KOPT-K1 (cell line): ENCODE data around the gene GIMAP1.

Source experiments
- H3K27ac ChIP-seq: fragments of 200-600 bp; sonication (generic); 2 replicates; pipeline ENCODE4 v1.5.1; 2016; ENCODE audit warnings: antibody characterized with exemption, mild to moderate bottlenecking, low read depth, low read length; ENCODE audit not compliant: poor library complexity, severe bottlenecking
- H3K36me3 ChIP-seq: fragments of 200-600 bp; sonication (generic); 2 replicates; pipeline ENCODE4 v1.5.1; 2017; ENCODE audit warnings: antibody characterized with exemption, mild to moderate bottlenecking, low read length, moderate library complexity; ENCODE audit not compliant: insufficient read depth
- H3K9me3 ChIP-seq: fragments of 200-600 bp; sonication (generic); 2 replicates; pipeline ENCODE4 v1.5.1; 2017; ENCODE audit warnings: antibody characterized with exemption, low read length, mild to moderate bottlenecking; ENCODE audit not compliant: insufficient read depth, poor library complexity, severe bottlenecking

Gene GIMAP1

DNA sequence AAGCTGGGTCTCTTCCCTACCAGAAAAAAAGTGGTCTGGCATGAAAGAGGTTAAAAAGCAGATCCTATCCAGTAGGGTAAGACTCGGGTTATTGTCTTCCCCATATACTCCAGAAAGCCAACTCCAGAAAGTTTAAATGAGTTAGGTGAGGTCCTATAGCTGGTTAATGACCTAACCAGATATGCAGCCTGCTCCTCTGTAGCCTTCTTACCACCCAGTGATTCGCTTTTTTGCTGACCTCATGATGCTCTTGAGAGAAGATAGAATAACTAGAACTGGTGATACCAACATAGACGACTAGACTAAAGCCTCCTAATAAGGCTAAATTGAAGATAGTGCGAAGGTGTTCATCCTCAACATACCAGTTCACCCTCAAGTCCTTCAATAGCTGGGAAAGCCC is 675 bp upstream of the GIMAP1 start:
- Histone ChIP-seq H3K9me3 (peaks cover 27% of the 10 kb centered on the region), H3K27ac (peak overlapping the region; percentile 99), H3K36me3 (peaks cover 43% of the 10 kb centered on the region)

DNA sequence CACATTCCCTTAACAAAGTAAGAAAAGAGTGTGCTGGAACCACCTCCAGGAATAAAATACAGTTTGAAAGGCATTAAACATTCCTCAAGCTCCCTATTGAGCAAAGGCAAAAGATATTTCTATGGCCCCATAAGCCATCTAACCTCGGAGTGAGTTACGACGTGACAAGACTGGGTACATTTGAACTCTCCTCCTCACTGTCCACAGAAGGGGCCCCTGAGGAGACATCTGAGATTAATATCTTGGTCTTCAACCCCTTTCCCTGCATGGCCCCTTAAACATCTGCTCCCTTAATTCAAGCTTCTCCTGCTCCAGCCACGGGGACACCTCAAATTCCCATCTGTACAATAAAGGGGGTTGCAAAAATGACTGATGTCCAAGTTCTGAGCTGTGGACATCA is 526 bp downstream of the GIMAP1 start:
- peak overlapping the region; percentile 99 for H3K27ac ChIP-seq
- peaks cover 26% of the 10 kb centered on the region for H3K9me3 ChIP-seq
- peaks cover 55% of the 10 kb centered on the region for H3K36me3 ChIP-seq

DNA sequence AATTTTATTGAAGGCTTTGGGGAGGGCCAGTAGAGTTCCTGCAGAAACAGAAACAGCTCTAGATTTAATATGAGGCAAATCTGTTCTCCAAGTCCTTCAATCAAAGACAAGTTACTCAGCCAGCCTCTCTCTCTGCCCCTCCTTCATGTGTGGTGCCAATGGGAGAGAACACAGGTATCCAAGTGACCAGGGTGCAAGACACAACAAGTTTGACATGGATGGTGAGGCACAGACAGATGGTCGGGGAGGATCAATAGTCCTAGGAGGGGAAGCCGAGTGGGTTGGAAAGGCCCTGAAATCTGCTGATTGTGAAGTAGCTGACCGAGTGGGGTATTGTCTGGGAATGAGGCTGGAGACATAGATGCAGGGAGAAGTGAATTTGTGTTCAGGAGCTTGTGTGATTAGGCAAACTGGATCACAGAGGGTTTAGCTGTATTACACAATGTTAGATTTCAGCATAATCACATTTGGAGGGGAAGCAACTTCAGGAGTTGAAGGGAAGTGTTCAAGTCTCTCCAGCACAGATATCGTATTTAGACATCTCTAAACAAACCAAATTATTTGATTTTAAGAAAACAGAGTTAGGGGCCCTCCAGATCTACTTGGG is 1.5 kb downstream of the GIMAP1 start:
- peaks cover 21% of the 10 kb centered on the region for H3K9me3 ChIP-seq
- peak overlapping the region; percentile 99 for H3K27ac ChIP-seq

GRCh38 chr7:150719436-150719835 is 3.0 kb downstream of the GIMAP1 start:
- Histone ChIP-seq H3K9me3 (peaks cover 8% of the 10 kb centered on the region), H3K36me3 (peaks cover 80% of the 10 kb centered on the region), H3K27ac (peak overlapping the region; percentile 99)

More for the DNA sequence above, 1.5 kb downstream of the GIMAP1 start:
- peaks cover 65% of the 10 kb centered on the region for H3K36me3 ChIP-seq

- H3K36me3 ChIP-seq = peaks cover 88% of the 10 kb centered on the region
- peaks cover 15% of the 10 kb centered on the region for H3K9me3 ChIP-seq
- H3K27ac ChIP-seq = peak overlapping the region; percentile 99
These were observed 3.8 kb downstream of the GIMAP1 start for GRCh38 chr7:150719960-150720891.

- Histone ChIP-seq H3K36me3 (peaks cover 99% of the 10 kb centered on the region), H3K9me3 (peaks cover 32% of the 10 kb centered on the region), H3K27ac (peak overlapping the region; percentile 99)
These were observed 5.6 kb downstream of the GIMAP1 start for GRCh38 chr7:150721970-150722373.

- Histone ChIP-seq H3K27ac (peak overlapping the region; percentile 99), H3K9me3 (peaks cover 38% of the 10 kb centered on the region)
These were observed 6.1 kb downstream of the GIMAP1 start for GRCh38 chr7:150722431-150722931.

GRCh38 chr7:150723467-150723866 is 7.1 kb downstream of the GIMAP1 start:
- Histone ChIP-seq H3K36me3 (peaks cover 96% of the 10 kb centered on the region), H3K27ac (peak overlapping the region; percentile 99), H3K9me3 (peaks cover 47% of the 10 kb centered on the region)

More at GRCh38 chr7:150722431-150722931, 6.1 kb downstream of the GIMAP1 start:
- H3K36me3 ChIP-seq = peaks cover 99% of the 10 kb centered on the region

- Histone ChIP-seq H3K36me3 (peaks cover 56% of the 10 kb centered on the region), H3K27ac (no peak overlapping the region), H3K9me3 (peaks cover 58% of the 10 kb centered on the region)
These were observed 11.0 kb downstream of the GIMAP1 start for GRCh38 chr7:150727381-150727780.

DNA sequence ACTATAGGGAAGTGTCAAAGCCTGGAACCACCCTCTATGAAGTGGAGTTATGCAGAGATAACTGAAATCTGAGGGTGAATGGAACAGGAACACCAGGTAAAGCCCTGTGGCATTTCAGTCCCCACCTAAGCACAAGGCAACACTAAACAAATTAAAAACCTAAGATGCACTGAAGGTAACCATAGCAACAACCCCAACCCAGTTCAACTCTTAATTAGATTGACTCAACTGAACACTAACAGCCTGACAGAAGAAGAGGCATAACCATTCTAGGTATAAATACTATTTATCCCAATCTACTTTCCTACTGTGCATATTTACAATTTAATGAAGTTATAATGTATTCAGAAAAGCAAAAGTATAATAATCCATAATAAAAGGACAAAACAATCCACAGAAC is 11.6 kb downstream of the GIMAP1 start:
- peaks cover 50% of the 10 kb centered on the region for H3K36me3 ChIP-seq
- no peak overlapping the region for H3K27ac ChIP-seq
- peaks cover 55% of the 10 kb centered on the region for H3K9me3 ChIP-seq

GRCh38 chr7:150728609-150729008 is 12.2 kb downstream of the GIMAP1 start:
- H3K36me3 ChIP-seq = peaks cover 44% of the 10 kb centered on the region
- H3K27ac ChIP-seq = no peak overlapping the region
- H3K9me3 ChIP-seq = peaks cover 55% of the 10 kb centered on the region

GRCh38 chr7:150731916-150732315 is 15.5 kb downstream of the GIMAP1 start:
- H3K27ac ChIP-seq = peak overlapping the region; percentile 100
- H3K36me3 ChIP-seq = peaks cover 12% of the 10 kb centered on the region
- H3K9me3 ChIP-seq = peaks cover 29% of the 10 kb centered on the region

DNA sequence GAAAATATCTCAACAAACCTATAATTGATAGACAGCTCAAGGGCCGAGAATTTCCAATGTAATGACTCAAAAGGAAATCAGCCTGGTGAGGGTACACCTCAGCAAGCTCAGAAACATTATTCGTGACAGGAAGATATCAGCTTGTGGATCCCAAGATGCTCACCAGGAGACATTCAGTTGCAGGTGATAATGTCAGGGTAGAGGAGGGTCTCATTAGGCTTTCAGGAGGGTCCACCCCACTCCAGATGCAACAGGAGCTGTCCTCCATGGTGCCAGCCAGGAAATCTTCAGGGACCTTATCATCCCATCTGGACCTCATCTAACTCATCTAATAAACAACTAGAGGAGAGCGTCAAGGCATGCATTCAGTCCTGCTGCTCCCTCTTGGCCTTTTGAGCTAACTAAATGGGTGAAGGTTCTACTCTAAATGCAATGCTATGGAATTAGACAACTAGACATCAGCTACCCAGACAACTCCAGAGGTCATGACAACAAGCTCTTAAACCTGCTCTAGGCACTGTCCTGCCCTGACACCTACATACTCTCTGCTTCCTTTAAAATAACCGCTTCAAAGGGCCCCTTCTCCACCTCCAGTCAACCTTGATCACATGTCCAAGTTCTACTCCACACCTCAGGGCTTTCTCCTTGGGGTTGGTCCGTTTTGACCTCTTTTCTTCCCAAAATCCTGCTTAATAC is 16.5 kb downstream of the GIMAP1 start:
- Histone ChIP-seq H3K36me3 (peaks cover 5% of the 10 kb centered on the region), H3K27ac (peak overlapping the region; percentile 100), H3K9me3 (peaks cover 18% of the 10 kb centered on the region)

- H3K27ac ChIP-seq = peak overlapping the region; percentile 100
- H3K36me3 ChIP-seq = peaks cover 9% of the 10 kb centered on the region
- peaks cover 12% of the 10 kb centered on the region for H3K9me3 ChIP-seq
These were observed 17.2 kb downstream of the GIMAP1 start for GRCh38 chr7:150733482-150734095.
